Hypothalamus (tissue), 51 donors: ENCODE data around the gene TRAF1.
"Not testable (repeated sequence)": the region's sequence is repeated elsewhere in the genome, so short reads cannot be mapped to it uniquely, and the experiment has no call there.

Source experiments
- DNase-seq, 51 donors: peaks; one replicate each; lab custom pipeline; 2025; lab: John Stamatoyannopoulos, UW

The TRAF1 gene, protein sequence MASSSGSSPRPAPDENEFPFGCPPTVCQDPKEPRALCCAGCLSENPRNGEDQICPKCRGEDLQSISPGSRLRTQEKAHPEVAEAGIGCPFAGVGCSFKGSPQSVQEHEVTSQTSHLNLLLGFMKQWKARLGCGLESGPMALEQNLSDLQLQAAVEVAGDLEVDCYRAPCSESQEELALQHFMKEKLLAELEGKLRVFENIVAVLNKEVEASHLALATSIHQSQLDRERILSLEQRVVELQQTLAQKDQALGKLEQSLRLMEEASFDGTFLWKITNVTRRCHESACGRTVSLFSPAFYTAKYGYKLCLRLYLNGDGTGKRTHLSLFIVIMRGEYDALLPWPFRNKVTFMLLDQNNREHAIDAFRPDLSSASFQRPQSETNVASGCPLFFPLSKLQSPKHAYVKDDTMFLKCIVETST

DNA sequence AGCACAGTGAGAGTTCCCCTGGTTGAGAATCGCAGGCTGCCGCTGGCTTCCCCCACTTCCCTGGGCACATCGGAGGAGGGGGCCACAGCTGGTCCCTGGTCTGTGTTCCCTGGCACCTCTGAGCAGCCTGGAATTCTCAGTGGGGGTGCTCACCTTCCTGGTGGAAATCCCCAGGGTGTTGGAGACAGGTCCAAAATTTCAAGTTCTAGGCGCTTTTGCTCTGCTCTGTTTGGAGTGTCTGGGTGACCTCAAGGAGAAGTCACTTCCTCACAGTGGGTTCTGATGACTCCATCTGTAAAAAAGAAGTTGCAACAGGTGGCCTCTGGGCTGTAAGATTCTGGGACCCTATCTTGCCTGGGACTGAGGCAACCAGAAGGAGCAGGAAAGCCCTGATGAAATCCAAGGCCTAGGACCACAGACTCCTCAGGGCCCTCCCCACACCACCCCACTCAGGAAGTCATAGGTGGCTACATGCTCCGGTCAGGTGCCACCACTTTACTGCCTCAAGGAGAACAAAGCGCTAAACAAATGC is at the start of gene TRAF1:
Gene TRAF1 (minus strand): TSS at position 400 of the 532 bp plus-strand sequence. CDS start 721 bp downstream, outside the sequence.
- no peak for DNase-seq

DNA sequence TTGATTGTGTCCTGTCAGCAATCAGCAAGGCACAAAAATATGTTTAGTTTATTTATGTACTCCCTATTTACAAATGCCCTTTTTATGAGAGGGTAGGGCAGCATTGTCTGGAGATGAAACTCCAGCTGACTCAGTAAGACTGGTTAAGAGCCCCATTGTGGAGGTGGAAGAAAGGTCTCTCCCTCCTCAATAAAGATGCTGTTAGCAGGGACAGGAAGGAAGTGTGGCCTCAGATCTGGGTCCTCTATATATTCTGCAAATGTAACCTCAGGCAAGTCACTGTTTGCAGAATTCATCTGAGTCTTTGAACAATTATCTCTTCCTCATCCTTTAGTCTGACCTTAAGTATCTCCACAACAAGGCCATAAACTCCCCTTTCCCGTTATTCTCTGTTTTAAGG is 48.3 kb upstream of the TRAF1 start:
- no peak for DNase-seq

DNA sequence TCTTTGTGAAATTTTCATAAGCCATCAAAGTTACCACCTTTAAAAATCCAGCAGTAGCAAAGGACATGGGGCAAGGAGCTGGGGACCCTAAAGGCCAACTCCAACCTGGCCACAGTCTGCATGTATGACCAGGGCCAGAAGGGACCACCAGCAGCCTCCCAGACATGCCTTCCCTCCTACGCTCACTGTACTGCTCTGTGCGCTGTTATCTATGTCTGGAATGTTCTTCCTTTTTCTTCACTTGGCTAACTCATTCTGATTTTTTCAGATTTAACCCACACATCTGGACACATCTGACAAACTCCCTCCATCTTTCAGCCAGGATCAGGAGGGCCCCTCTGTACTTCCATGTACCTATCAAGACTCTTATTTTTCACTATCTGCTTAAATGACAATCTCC is 47.6 kb upstream of the TRAF1 start:
- no peak for DNase-seq

DNA sequence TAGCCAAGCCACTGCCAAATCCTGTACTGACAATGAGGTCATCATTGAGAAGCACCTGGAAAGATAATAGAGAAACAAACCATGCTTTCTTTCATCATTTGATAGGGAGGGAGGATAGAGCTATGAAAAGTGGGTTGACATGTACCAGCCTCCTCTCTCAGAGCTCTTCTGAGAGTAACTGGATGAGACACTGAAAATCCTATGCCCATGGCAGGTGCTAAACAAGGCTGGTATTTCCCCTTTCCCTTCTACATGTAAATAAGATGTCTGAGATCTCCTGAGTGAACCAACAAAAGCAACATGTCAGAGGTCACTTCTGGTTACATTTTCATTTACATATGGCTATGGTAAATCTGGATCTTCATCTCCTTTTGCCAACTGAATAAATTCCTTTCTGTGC is 45.3 kb upstream of the TRAF1 start:
- DNase-seq, result no peak

DNA sequence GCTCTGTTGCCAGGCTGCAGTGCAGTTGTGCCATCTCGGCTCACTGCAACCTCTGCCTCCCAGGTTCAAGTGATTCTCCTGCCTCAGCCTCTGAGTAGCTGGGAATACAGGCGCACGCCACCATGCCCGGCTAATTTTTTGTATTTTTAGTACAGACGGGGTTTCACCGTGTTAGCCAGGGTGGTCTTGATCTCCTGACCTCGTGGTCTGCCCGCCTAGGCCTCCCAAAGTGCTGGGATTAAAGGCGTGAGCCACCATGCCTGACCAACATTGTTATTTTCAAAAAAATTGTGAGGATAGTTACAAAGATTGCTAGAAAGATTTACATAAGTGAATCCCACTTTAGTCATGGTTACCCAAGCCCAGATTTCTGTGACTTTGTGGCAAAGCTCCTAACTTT is 44.9 kb upstream of the TRAF1 start:
- DNase-seq, result not testable (repeated sequence)

DNA sequence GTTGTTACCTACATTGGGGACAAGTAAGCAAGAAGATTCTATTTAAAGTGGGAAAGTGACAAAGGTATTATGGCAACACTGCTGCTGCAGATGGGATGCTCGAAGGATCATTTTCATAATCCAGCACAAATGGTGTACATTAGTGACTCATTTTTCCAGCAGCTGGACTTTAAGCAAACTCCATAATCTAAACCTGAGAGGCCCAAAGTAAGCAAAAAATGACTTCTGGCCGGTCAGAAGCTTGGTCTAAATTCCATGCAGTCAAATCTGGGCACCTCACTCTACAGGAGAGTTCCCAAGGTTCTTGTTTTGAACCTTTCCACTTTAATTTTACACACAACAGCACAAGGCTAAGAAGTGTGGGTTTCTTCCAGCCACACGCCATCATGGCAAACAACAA is 43.6 kb upstream of the TRAF1 start:
- no peak for DNase-seq

DNA sequence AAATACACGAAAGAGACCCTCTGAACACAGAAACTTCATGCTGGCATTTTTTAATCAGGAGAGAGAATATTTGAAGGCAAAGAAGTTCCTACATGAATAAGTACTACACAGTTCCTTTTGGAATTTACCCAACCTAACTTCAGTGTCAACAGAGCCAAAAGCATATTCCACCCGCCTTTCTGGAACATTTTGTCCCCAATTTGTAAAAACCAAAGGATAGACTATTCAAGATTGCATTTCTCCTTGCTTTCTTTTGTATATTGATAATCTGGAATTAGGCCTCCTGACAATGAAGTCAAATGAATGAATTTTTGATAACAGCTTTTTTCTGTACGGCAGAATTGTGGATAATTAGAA is 39.4 kb upstream of the TRAF1 start:
- DNase-seq, result peak in 2 of 51 donors; percentile 31 to 83

DNA sequence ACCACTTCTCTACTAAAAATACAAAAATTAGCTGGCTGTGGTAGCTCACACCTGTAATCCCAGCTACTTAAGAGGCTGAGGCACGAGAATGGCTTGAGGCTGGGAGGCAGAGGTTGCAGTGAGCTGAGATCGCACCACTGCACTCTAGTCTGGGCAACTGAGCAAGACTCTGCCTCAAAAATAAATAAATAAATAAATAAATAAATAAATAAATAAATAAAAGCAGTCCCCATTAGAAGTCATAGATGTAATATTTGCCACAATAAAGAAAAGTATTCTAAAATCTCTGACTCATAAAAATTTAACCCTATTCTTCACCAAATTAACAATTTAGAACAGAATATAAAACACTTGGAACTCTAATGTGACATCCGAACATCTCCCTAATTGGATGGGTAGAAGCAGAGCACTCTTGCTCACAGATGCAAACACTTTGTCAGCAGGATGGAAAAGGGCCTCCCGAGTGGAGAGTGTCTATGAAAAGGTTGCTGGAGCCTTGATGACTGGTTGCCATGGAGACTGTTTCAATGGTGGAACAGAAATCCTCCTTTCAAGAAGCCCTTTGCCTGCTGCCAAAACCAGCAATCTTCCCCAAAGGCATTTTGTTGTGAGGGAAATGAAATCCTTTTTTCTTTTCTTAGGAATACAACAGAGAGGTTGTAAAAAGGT is 38.9 kb upstream of the TRAF1 start:
- DNase-seq, result peak in 31 of 51 donors; percentile 2 to 83 (median 34)

DNA sequence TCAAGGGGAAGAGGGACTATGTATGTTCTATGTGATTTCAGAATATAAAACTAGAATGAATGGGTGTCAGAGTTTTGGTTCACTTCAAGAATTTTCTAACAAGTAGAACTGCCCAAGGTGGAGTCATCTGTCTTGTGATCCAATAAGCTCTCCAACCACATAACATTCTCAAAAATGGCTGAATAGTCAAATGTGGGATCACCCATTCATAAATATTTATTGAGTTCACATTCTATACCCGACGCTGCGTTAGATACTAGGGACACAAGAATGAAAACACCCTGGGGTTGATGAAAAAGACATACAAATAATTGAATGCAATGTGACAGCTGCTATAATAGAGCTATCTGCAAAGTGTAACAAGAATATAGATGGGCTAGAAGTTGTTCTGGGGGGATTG is 35.3 kb upstream of the TRAF1 start:
- no peak for DNase-seq

DNA sequence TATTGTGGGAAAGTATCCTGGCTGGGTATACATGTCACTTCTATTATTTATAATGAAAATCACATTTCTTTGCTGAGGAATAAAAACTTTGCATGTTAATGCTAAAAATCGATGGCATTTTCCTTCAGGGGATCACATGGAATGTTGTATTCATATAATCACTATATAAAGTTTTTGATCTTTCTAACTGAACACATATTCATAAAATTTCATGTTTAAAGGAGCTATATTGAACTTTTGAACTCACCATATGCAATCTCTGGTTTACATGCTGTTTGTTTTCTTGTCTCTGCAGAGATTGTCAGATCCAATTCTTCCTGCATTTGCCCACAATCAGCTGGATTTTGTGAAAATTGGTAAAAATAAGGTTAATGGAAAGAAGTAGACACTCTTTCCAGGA is 33.4 kb upstream of the TRAF1 start:
- no peak for DNase-seq

DNA sequence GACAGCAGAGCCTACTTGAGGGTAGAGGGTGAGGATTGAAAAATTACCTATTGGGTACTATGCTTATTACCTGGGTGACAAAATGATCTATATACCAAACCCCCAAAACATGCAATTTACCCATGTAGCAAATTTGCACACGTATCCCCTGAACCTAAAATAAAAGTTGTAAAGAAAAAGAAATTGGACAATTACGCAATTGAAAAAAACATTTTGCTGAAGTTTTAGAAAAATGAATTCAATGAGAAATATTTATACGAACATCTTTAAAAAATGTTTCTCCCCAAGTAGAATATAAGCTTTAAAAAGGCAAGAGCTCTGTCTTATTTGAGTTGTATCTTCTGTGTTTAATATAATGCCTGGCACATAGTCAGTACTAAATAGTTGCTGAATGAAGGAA is 30.3 kb upstream of the TRAF1 start:
- DNase-seq, result no peak

DNA sequence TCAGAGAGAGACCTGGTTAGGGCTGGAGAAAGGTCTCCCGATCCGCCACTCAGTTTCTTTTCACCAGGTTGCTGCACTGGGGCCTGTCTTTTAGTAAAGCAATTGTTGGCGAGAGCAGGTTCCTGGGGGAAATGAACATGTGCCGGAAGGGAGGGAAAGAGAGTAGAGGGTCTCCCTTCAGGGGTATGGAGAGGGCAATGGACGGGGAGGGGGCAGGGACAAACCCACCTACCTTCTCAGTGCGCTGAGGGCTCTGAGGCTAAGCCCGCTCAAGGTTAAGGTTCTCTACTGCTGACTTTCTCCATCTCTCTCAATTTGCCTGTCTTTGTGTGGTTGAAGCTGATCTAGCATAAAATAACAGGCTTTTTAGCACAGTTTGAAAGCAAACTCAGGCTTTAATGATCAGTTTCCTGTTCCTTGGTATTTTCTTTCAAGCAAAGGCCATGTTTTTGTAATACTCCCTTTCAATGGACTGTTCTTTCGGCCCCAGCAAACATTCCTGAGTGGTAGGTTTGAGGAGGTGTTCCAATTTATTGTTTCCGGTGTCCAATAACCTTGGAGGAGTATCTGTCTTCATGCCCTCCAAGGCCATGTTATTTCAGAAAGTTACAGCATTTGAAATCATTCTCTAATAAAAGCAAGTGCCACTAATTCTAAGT is 25.5 kb upstream of the TRAF1 start:
- DNase-seq, result no peak

DNA sequence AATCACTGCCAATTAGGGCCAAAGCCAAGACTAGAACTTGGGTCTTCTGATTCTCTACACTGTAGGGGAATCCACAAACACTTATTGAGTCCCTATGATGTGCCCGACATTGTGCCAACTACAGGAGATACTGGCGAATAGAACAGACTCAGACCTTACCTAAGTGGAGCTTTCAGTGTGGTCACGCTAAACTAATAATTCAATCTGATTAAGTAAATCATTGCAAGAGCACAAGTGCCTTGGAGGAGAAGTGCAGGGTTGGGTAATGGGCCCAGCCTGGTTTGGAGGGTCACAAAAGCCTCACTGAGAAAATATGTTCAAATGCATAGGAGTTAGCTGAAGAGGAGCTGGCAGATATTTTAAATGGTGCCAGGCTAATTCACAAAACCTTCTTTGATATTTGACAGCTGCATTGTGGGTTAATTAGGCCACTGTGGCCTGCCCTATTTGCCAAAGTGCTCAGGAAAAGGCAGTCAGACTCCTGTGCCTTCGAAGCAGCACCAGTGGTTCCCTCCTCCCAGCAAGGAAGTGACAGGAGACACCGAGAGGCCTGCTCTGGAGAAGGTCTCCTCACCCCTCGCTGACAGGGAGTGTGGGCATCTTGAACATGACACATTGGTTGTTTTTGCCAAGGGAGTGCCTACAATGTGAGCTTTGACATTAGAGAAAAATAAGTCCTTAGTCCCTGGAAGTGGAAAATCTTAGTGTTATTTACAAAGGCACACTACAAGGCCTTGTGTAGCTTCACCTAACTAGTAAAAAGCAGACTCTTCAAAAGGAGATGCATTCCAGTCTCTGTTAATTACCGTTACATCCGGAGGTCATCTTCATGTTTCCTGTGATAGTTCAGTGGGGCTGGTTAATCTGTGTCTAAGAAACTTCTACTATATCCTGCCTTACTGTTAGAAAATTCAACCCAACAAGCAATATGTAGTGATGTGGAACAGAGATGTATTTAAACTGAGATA is 24.1 kb upstream of the TRAF1 start:
- DNase-seq, result peak in 3 of 51 donors; percentile 14 to 26 (median 15)

DNA sequence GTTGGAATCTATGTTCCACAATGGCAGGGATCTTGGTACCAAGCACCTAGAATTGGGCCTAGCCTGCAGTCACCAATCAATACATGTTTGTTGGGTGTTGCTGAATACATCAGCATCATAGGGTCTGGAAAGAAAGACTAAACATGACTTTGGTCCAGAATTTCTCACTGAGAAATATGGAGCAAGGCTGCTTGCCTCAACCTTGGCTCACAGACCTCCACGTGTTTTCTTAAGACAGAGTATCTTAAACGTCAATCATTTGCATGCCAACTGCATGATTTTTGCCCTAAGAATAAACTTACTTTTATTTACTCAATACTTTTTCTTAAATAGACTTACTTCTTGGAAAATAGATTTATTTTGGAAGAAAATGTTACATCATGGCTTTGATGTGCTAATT is 22.7 kb upstream of the TRAF1 start:
- DNase-seq, result no peak

DNA sequence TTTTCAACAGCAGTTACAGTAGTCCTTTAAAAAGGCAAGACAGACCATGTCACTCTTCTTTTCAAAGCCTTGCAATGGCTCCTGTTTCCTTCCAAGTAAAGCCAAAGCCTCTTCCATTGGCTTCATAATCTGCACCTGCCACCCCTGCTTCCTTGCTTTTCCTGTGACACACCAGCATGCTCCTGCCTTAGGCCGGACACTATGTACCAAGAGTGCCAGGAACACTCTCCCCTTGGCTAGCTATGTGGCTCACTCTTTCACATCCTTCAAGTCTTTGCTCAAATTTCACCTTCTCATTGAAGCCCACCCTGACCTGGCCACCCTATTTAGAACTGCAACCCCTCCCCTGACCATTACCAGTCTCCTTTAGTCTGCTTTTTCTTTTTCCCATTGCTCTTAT is 22.2 kb upstream of the TRAF1 start:
- no peak for DNase-seq

DNA sequence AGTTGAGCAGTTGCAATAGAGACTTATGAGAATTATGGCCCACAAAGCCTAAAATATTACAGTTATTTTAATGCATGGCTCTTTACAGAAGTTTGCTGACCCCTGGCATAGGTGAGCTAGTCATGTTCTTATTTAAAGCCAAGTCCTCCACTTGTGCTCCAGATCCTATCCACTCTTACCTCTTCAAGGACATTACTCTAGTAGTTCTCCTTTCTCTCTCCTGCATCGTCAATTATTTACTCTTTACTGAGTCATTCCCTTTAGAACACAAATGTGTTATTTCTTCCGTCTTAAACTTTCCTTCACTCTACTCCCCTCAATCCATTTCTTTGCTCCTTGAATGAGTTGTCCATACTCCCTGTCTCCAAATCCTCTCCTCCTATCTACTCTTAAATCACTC is 20.6 kb upstream of the TRAF1 start:
- DNase-seq, result no peak

DNA sequence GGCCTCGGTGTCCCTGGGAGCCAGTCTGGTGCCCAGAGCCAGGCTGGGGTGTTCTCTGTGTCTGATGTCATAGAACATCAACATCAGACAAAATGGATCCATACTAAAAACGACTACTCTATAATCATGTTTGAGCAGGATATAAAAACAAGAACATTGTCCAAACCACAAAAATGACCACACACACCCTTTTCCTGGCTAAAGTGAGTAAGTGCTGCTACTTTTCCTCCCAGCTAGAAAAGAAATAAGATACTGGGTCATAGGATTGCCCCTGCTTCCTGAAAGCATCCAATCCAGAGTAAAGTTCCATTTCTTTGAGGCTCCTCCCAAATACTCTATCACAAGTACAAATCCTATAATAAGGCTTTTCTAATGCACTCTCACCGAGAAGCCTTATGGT is 19.7 kb upstream of the TRAF1 start:
- no peak for DNase-seq

DNA sequence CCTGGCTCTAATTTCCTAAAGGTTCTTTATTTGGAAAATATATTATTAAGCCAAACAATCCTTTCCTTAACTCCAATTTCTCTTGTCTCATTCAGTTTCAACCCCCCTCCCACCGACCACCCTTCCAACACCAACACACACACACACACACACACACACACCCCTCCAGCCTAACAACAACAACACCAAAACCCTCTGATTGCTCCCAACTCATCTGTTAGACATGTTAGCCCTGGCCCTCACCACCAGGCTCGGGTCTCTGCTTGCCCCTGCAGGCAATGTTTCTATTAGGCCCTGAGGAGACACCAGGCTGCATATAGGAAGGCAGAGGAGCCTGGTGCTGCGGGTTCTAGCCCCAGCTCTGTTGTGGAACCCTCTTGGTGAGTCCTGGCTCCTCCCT is 18.4 kb upstream of the TRAF1 start:
- no peak for DNase-seq

DNA sequence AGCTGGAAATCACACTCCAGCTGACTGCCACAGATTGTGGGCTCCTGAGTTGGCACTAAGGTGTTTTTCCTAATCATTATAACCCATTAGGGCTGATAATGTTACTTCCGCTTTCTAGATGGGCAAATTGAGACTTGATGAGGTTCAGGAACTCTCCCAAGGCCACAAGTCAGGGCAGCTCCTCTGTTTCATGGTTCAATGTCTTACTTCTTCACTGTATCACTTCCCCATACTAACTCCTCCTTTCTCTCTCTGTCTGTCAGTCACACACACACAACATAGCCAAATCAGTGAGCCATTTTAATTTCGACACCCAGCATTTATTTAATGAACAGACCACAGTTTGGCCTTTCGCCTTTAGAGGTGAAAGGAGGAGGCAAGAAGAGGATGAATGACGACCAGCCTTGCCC is 17.8 kb upstream of the TRAF1 start:
- DNase-seq, result no peak
